Measurements from ENCODE around the gene TNFRSF19. TPM values are rescaled to one million over a fixed set of nuclear protein-coding genes. Genes with fewer than 3 reads are reported as not detected.
A peak's percentile ranks its signal among the peaks of the same experiment; 100 is the strongest.

Gene TNFRSF19
- total and polyA plus RNA-seq, 5 donors from 2014 or later = 1.3 to 5.6 (median 1.6) TPM

DNA sequence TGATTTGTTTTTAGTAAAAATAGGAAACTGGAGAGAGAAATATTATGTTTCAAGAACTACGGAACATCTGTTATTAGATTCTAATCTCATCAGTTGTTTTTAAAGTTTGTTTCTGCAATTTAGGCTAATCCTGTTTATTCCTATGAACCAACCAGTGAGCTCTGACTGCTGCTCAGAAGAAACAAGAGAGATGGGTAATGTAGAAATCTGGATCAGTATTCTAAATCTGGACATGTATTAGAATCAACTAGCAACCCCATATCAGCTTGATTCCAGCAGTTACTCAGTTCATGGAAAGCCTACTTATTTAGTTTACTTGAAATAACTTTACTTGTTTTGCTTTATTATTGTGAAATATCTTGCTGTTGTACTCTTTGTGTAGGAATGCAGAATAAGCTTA, 115.2 kb downstream of the TNFRSF19 start:
- H3K4me3 Mint-ChIP-seq = no peak overlapping the region
- Histone ChIP-seq H3K4me1 (ENCODE audit: control insufficient read depth, insufficient read depth, low read length, poor library complexity, severe bottlenecking) (no peaks in the 10 kb centered on the region), H3K27me3 (ENCODE audit: control insufficient read depth, insufficient read depth, low read length) (peaks cover 8% of the 10 kb centered on the region), H3K27ac (ENCODE audit: insufficient read depth, low read length, poor library complexity, severe bottlenecking) (no peak overlapping the region), H3K9me3 (ENCODE audit: control insufficient read depth in 2 of 2, low read length in 2 of 2) (peaks cover 20% of the 10 kb centered on the region in 2 experiments), H3K4me3 (ENCODE audit: low read depth, low read length) (no peak overlapping the region), H3K36me3 (ENCODE audit: control insufficient read depth, insufficient read depth, low read length) (no peaks in the 10 kb centered on the region)
- no peak overlapping the region for H3K27ac Mint-ChIP-seq
- DNase-seq = no peak
- peaks cover 4% of the 10 kb centered on the region for H3K27me3 Mint-ChIP-seq
- H3K4me1 Mint-ChIP-seq = no peaks in the 10 kb centered on the region
- ATAC-seq (ENCODE audit: low read depth in 2 of 2) = no peak
- peaks cover 0 to 15% (median 2%) of the 10 kb centered on the region in 7 donors for H3K9me3 Mint-ChIP-seq
- H3K36me3 Mint-ChIP-seq = no peaks in the 10 kb centered on the region

DNA sequence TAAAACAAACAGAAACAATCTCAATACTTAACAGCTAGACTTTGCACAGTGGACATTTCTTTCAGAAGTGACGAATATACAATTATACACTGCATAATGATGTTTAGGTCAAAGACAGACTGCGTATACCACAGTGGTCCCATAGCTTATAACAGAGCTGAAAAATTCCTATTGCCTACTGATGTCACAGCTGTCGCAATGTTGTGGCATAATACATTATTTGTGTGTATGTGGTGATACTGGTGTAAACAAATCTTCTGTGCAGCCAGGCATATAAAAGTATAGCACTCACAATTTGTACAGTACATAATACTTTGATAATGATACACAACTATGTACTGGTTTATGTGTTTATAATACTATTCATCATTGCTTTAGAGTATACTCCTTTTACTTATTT, 116.7 kb downstream of the TNFRSF19 start:
- Histone ChIP-seq H3K36me3 (ENCODE audit: control insufficient read depth, insufficient read depth, low read length) (no peaks in the 10 kb centered on the region), H3K27ac (ENCODE audit: insufficient read depth, low read length, poor library complexity, severe bottlenecking) (no peak overlapping the region), H3K4me3 (ENCODE audit: low read depth, low read length) (no peak overlapping the region), H3K27me3 (ENCODE audit: control insufficient read depth, insufficient read depth, low read length) (peaks cover 8% of the 10 kb centered on the region), H3K9me3 (ENCODE audit: control insufficient read depth in 2 of 2, low read length in 2 of 2) (peaks cover 20% of the 10 kb centered on the region in 2 experiments), H3K4me1 (ENCODE audit: control insufficient read depth, insufficient read depth, low read length, poor library complexity, severe bottlenecking) (no peaks in the 10 kb centered on the region)
- no peaks in the 10 kb centered on the region for H3K4me1 Mint-ChIP-seq
- peaks cover 10% of the 10 kb centered on the region for H3K27me3 Mint-ChIP-seq
- H3K4me3 Mint-ChIP-seq = no peak overlapping the region
- ATAC-seq (ENCODE audit: low read depth in 2 of 2) = no peak
- H3K9me3 Mint-ChIP-seq = peaks cover 0 to 15% (median 2%) of the 10 kb centered on the region in 7 donors
- no peaks in the 10 kb centered on the region for H3K36me3 Mint-ChIP-seq
- no peak for DNase-seq
- H3K27ac Mint-ChIP-seq = no peak overlapping the region

DNA sequence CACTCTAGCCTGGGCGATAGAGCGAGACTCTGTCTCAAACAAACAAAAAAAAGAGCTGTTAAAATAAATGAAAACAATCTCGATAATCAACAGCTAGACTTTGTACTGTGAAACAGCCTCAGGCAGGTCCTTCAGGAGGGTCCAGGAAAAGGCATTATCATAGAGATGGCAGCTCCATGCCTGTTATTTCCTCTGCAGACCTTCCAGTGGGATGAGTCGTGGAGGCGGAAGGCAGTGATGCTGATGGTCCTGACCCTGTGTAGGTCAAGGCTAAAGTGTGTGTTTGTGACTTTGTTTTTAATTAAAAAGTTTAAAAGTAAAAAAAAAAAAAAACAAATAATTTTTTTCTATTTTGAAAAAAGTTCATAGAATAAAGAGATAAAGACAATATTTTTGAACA, 117.4 kb downstream of the TNFRSF19 start:
- H3K27me3 Mint-ChIP-seq = peaks cover 10% of the 10 kb centered on the region
- H3K36me3 ChIP-seq (ENCODE audit: control insufficient read depth, insufficient read depth, low read length) = no peaks in the 10 kb centered on the region
- H3K27ac Mint-ChIP-seq = no peak overlapping the region

DNA sequence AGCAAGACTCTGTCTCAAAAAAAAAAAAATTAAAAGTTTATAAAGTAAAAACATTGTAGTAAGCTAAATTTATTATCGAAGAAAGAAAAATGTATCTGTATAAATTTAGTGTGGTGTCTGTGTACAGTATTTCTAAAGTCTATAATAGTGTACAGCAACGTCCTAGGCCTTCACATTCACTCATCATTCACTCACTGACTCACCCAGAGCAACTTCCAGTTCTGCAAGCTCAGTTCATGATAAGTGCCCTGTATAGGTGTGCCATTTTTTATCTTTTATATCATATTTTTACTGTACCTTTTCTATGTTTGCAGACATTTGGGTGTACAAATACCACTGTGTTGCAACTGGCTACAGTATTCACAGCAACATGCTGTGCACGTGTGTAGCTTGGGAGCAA, 118.1 kb downstream of the TNFRSF19 start:
- H3K27ac ChIP-seq (ENCODE audit: insufficient read depth, low read length, poor library complexity, severe bottlenecking) = no peak overlapping the region
- no peak for ATAC-seq (ENCODE audit: low read depth in 2 of 2)
- H3K4me1 ChIP-seq (ENCODE audit: control insufficient read depth, insufficient read depth, low read length, poor library complexity, severe bottlenecking) = no peaks in the 10 kb centered on the region
- H3K9me3 Mint-ChIP-seq = peaks cover 0 to 12% (median 0%) of the 10 kb centered on the region in 7 donors
- H3K4me3 Mint-ChIP-seq = no peak overlapping the region
- H3K9me3 ChIP-seq (ENCODE audit: control insufficient read depth in 2 of 2, low read length in 2 of 2) = peaks cover 20% of the 10 kb centered on the region in 2 experiments
- no peaks in the 10 kb centered on the region for H3K4me1 Mint-ChIP-seq
- peaks cover 8% of the 10 kb centered on the region for H3K27me3 ChIP-seq (ENCODE audit: control insufficient read depth, insufficient read depth, low read length)
- no peaks in the 10 kb centered on the region for H3K36me3 Mint-ChIP-seq
- DNase-seq = no peak
- H3K27ac Mint-ChIP-seq = peak overlapping the region in 1 of 3 donors; percentile 60
- no peak overlapping the region for H3K4me3 ChIP-seq (ENCODE audit: low read depth, low read length)
- H3K27me3 Mint-ChIP-seq = peaks cover 10% of the 10 kb centered on the region
- no peaks in the 10 kb centered on the region for H3K36me3 ChIP-seq (ENCODE audit: control insufficient read depth, insufficient read depth, low read length)

More for the DNA sequence above, 117.4 kb downstream of the TNFRSF19 start:
- Mint-ChIP-seq H3K36me3 (no peaks in the 10 kb centered on the region), H3K4me3 (no peak overlapping the region), H3K4me1 (no peaks in the 10 kb centered on the region), H3K9me3 (peaks cover 0 to 15% (median 0%) of the 10 kb centered on the region in 7 donors)
- Histone ChIP-seq H3K27me3 (ENCODE audit: control insufficient read depth, insufficient read depth, low read length) (peaks cover 8% of the 10 kb centered on the region), H3K4me1 (ENCODE audit: control insufficient read depth, insufficient read depth, low read length, poor library complexity, severe bottlenecking) (no peaks in the 10 kb centered on the region), H3K27ac (ENCODE audit: insufficient read depth, low read length, poor library complexity, severe bottlenecking) (no peak overlapping the region), H3K9me3 (ENCODE audit: control insufficient read depth in 2 of 2, low read length in 2 of 2) (peaks cover 20% of the 10 kb centered on the region in 2 experiments), H3K4me3 (ENCODE audit: low read depth, low read length) (no peak overlapping the region)
- ATAC-seq (ENCODE audit: low read depth in 2 of 2) (no peak), DNase-seq (no peak)

DNA sequence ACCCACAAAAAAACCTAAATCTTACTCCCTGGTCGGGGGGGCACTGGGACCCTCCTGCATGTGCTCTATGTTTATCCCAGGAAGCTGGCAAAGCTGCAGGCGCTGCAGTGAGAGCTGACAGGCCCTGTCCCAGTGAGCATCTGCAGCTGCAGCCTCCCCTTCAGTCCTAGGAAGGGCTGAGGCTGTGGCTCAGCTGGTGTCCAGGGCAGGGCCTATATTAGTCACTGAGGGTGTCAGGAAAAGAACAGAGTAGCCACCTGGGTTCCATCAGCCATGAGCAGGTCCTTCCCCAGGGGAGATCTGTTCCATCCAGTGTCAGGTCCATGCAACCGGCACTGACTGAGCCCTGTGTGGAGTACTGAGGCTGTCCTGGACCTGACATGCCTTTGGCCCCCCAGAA, 120.5 kb downstream of the TNFRSF19 start:
- no peaks in the 10 kb centered on the region for H3K36me3 ChIP-seq (ENCODE audit: control insufficient read depth, insufficient read depth, low read length)
- Mint-ChIP-seq H3K27me3 (peaks cover 10% of the 10 kb centered on the region), H3K4me1 (peaks cover 0 to 9% (median 6%) of the 10 kb centered on the region in 4 donors), H3K9me3 (peaks cover 0 to 3% (median 0%) of the 10 kb centered on the region in 7 donors), H3K27ac (peak overlapping the region in 1 of 3 donors; percentile 32), H3K36me3 (no peaks in the 10 kb centered on the region), H3K4me3 (no peak overlapping the region)
- no peak for ATAC-seq (ENCODE audit: low read depth in 2 of 2)
- no peak overlapping the region for H3K27ac ChIP-seq (ENCODE audit: insufficient read depth, low read length, poor library complexity, severe bottlenecking)
- H3K4me1 ChIP-seq (ENCODE audit: control insufficient read depth, insufficient read depth, low read length, poor library complexity, severe bottlenecking) = peaks cover 2% of the 10 kb centered on the region
- H3K27me3 ChIP-seq (ENCODE audit: control insufficient read depth, insufficient read depth, low read length) = peaks cover 6% of the 10 kb centered on the region
- H3K9me3 ChIP-seq (ENCODE audit: control insufficient read depth in 2 of 2, low read length in 2 of 2) = no peaks in the 10 kb centered on the region
- no peak overlapping the region for H3K4me3 ChIP-seq (ENCODE audit: low read depth, low read length)
- no peak for DNase-seq

DNA sequence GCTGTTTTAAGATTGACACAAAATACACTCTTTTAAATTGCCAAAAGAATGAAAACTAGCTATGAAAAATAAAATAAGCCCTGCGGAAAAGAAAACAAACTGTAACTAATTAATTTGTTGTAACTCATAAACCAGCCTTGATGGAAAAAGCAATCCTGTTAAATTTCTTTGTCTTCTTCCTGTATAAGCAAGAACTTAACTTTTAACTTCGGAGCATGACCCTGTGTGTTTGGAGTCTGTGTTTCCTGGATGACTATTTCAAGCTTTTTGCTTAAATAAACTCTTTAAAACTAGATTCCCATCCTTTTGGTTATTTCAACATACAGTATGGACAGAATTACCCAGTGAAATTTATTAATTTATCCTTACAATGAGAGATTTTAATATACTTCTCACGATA, 122.6 kb downstream of the TNFRSF19 start:
- ATAC-seq (ENCODE audit: low read depth in 2 of 2) = no peak
- peaks cover 3% of the 10 kb centered on the region for H3K36me3 Mint-ChIP-seq
- H3K4me3 Mint-ChIP-seq = no peak overlapping the region
- peaks cover 11% of the 10 kb centered on the region for H3K27me3 Mint-ChIP-seq
- peak overlapping the region in 1 of 3 donors; percentile 41 for H3K27ac Mint-ChIP-seq
- H3K27ac ChIP-seq (ENCODE audit: insufficient read depth, low read length, poor library complexity, severe bottlenecking) = no peak overlapping the region
- H3K36me3 ChIP-seq (ENCODE audit: control insufficient read depth, insufficient read depth, low read length) = no peaks in the 10 kb centered on the region
- H3K4me1 Mint-ChIP-seq = peaks cover 7 to 29% (median 19%) of the 10 kb centered on the region in 4 donors
- H3K9me3 ChIP-seq (ENCODE audit: control insufficient read depth in 2 of 2, low read length in 2 of 2) = no peaks in the 10 kb centered on the region
- no peak overlapping the region for H3K4me3 ChIP-seq (ENCODE audit: low read depth, low read length)
- no peak for DNase-seq
- H3K27me3 ChIP-seq (ENCODE audit: control insufficient read depth, insufficient read depth, low read length) = no peaks in the 10 kb centered on the region
- H3K4me1 ChIP-seq (ENCODE audit: control insufficient read depth, insufficient read depth, low read length, poor library complexity, severe bottlenecking) = peaks cover 13% of the 10 kb centered on the region
- H3K9me3 Mint-ChIP-seq = no peaks in the 10 kb centered on the region

DNA sequence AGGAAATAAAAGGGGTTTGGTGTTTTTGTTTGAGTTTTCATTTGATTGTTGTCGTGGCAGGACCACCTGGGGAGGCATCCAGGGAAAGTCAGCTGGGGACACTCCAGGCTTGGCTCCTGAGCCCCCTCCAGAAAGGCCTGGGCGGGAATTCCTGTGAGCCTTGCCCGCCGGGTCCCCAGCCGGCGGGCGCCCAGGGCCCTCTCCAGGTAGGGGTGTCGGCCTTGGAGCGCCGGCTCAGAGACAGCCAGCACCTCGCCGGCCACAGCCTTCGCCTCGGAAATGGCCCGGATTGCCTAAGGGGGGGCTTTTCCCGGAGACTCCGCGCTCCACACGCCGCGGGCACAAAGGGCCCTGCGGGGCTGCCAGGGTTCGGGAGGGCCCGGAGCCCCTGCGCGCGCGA, 125.0 kb downstream of the TNFRSF19 start:
- peak overlapping the region in 2 of 4 donors; percentile 65 to 74 for H3K4me3 Mint-ChIP-seq
- no peaks in the 10 kb centered on the region for H3K9me3 Mint-ChIP-seq
- H3K4me3 ChIP-seq (ENCODE audit: low read depth, low read length) = no peak overlapping the region
- H3K36me3 Mint-ChIP-seq = peaks cover 3% of the 10 kb centered on the region
- peaks cover 13% of the 10 kb centered on the region for H3K4me1 ChIP-seq (ENCODE audit: control insufficient read depth, insufficient read depth, low read length, poor library complexity, severe bottlenecking)
- DNase-seq = no peak
- H3K27me3 Mint-ChIP-seq = peaks cover 11% of the 10 kb centered on the region
- H3K27me3 ChIP-seq (ENCODE audit: control insufficient read depth, insufficient read depth, low read length) = no peaks in the 10 kb centered on the region
- no peaks in the 10 kb centered on the region for H3K36me3 ChIP-seq (ENCODE audit: control insufficient read depth, insufficient read depth, low read length)
- ATAC-seq (ENCODE audit: low read depth in 2 of 2) = no peak
- H3K27ac Mint-ChIP-seq = peak overlapping the region in 2 of 3 donors; percentile 78 to 86
- H3K9me3 ChIP-seq (ENCODE audit: control insufficient read depth in 2 of 2, low read length in 2 of 2) = no peaks in the 10 kb centered on the region
- H3K27ac ChIP-seq (ENCODE audit: insufficient read depth, low read length, poor library complexity, severe bottlenecking) = peak overlapping the region; percentile 73
- H3K4me1 Mint-ChIP-seq = peaks cover 7 to 29% (median 21%) of the 10 kb centered on the region in 4 donors

DNA sequence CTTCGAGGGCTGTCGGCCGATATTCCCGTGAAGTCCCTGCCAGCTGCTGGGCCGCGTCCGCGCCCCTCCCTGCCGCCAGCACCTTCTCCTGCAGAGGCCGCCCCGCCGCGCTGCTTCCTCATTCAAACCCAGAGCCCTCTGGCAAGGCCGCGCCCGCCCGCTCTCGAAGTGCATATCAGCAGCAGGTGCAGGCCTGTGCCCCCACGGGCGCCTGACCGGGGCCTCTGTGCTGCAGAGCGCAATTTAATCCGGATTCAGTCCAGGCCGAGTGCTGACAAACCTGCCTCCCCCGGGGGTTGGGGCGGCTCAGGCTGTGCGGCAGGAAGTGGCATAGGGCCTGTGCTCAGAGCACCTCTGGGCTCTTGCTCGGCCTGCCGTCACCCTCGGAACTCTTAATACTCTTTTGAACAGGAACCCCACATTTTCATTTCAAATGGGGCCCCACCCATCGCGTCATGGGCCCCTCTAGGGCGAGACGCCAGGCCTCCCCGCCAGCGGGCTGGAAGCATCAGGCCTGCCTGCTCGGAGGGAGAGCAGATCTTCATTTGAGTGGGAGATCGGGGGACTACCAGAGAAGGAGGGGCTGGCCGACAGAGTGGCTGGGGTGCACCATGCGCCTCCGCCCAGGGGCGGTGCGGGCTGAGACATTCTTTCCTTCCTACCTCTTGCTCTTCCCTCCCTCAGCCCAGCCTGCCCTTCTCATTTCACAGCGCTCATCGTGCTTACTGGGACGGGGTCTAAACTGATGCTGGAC, 125.7 kb downstream of the TNFRSF19 start:
- Histone ChIP-seq H3K4me1 (ENCODE audit: control insufficient read depth, insufficient read depth, low read length, poor library complexity, severe bottlenecking) (peaks cover 13% of the 10 kb centered on the region), H3K4me3 (ENCODE audit: low read depth, low read length) (peak overlapping the region; percentile 57), H3K27ac (ENCODE audit: insufficient read depth, low read length, poor library complexity, severe bottlenecking) (peak overlapping the region; percentile 73), H3K27me3 (ENCODE audit: control insufficient read depth, insufficient read depth, low read length) (no peaks in the 10 kb centered on the region), H3K36me3 (ENCODE audit: control insufficient read depth, insufficient read depth, low read length) (no peaks in the 10 kb centered on the region), H3K9me3 (ENCODE audit: control insufficient read depth in 2 of 2, low read length in 2 of 2) (no peaks in the 10 kb centered on the region)
- Mint-ChIP-seq H3K4me3 (peak overlapping the region; percentile 55 to 94 (median 91)), H3K27ac (peak overlapping the region; percentile 97 to 99 (median 98)), H3K4me1 (peaks cover 7 to 29% (median 21%) of the 10 kb centered on the region in 4 donors), H3K36me3 (peaks cover 3% of the 10 kb centered on the region), H3K9me3 (no peaks in the 10 kb centered on the region), H3K27me3 (peaks cover 7% of the 10 kb centered on the region)
- peak; percentile 25 to 90 (median 76) for DNase-seq
- peak; percentile 99 for ATAC-seq (ENCODE audit: low read depth in 2 of 2)

Measured in CD4-positive, CD25-positive, alpha-beta regulatory T cell (primary cell).